Fibroblast of mammary gland (primary cell): Measurements from ENCODE around the gene ADTRP.

ENCODE experiments used
- DNase-seq: peaks from one replicate; pipeline ENCODE4 v3.0.0-alpha.2; 2010; ENCODE audit warnings: low read depth
- H3K4me3 ChIP-seq: 2 replicates; pipeline ENCODE4 v1.5.1; 2011; ENCODE audit warnings: low read depth, mild to moderate bottlenecking, low read length, moderate library complexity; ENCODE audit not compliant: control insufficient read depth
- TF ChIP-seq, protein P1 (sequence below): conservative IDR thresholded peaks from 2 replicates; pipeline ENCODE4 v1.5.1; 2011; ENCODE audit warnings: low read depth, low read length, inconsistent platforms; ENCODE audit not compliant: control insufficient read depth, insufficient read depth

The ADTRP gene

DNA sequence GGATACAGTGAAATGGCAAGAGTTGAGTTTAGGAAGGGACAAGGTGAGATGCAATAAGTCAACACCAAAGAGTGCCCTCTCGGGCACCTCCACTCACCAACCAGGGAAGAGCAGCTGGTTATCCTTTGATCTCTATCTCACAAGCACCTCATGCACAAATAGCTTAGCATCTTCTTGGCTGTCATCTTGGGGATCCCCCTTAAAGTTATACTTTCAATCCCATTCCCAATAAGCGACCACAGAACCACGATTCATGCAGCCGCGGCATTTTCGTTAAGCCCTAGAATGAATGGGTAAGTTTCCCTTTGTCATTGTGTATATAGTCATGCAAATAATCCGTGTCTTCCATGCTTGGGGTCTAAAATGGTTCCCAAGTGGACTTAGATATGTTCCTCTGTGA lies 73.5 kb downstream of the ADTRP start:
- H3K4me3 ChIP-seq: no peak overlapping the region
- DNase-seq: no peak
- TF ChIP-seq, protein P1, sequence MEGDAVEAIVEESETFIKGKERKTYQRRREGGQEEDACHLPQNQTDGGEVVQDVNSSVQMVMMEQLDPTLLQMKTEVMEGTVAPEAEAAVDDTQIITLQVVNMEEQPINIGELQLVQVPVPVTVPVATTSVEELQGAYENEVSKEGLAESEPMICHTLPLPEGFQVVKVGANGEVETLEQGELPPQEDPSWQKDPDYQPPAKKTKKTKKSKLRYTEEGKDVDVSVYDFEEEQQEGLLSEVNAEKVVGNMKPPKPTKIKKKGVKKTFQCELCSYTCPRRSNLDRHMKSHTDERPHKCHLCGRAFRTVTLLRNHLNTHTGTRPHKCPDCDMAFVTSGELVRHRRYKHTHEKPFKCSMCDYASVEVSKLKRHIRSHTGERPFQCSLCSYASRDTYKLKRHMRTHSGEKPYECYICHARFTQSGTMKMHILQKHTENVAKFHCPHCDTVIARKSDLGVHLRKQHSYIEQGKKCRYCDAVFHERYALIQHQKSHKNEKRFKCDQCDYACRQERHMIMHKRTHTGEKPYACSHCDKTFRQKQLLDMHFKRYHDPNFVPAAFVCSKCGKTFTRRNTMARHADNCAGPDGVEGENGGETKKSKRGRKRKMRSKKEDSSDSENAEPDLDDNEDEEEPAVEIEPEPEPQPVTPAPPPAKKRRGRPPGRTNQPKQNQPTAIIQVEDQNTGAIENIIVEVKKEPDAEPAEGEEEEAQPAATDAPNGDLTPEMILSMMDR: no peak

DNA sequence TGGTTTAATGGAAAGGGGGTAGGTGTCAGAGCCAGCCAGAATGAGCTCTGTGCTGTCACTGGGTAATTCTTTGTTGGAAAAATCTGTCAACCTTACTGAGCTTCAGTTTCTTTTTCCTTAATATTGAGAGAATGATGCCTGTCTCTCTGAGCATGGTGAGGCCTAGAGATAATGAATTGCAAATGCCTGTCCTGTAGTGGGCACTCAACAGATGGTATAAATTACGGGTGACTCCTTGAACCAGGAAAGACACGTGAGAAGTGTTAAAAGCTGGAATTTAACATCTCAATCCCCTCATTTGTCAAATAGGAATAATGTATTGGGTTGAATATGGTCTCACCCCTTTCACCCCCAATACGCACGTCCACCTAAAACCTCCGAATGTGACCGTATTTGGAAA lies 74.9 kb downstream of the ADTRP start:
- TF ChIP-seq, protein P1: no peak
- DNase-seq: no peak
- no peak overlapping the region for H3K4me3 ChIP-seq

DNA sequence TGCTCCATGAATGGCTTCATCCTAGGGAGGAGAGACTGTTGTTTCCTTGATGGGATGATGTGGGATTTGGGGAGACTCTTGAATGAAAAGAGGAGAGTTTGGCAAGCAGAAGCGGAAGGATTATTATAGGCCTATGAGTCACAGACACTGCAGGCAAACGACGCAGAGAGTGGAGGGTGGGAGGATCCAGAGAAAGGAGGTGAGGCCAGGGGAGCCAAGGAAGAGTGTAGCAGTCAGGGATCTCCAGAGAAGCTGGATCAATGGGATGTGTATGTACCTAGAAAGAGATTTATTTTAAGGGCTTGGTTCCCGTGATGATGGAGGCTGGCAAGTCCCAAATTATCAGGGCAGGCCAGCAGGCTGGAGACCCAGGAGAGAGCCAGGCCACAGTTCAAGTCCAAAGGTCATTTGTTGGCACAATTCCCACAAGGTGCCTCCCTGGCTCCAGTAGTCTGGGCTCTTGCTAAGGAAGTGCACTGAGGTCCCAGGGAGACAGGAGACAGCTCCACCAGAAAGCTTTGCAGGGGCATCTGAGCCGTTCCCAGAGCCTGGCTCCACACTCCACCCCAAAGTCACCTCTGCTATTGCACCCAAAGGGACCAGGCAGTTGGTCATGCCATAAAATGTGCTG lies 76.0 kb downstream of the ADTRP start:
- TF ChIP-seq, protein P1: no peak
- peak; percentile 76 for DNase-seq
- H3K4me3 ChIP-seq: no peak overlapping the region

DNA sequence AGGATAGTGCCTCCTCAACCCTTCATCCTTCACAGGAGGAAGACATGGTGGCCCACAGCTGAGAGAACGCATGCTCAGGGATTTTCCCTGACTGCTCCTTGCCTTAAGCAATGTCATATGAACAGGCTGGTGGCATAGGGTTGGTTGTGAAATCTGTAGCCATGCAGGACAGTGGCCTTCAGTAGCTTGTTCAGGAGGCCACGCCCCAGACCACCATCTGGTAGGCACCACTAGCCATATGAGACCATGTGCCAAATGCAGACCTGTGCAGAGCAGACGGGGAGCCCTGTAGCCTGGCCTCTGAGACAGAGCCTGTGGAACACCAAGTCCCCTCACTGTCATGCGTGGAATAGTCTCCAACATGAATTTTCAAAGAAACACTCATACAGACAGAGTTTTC lies 76.5 kb downstream of the ADTRP start:
- no peak for DNase-seq
- TF ChIP-seq, protein P1: no peak

DNA sequence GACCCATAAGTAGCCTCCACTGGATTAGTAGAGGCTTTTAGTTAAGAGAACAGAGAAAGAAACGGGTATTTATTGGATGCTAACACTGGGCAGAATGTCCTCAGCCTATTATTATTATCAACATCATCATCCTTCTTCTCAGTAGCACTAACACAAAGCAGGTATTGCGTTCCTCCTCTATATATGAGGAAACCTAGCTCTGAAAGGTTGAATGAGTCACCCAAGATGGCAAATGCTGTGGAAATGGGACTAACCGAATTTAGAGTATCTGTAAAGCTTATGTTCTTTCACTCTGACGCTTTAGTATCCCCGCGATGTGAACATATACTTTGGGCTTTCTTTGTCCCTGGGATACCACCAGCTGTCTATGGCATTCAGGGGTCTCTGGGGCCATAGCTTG lies 77.0 kb downstream of the ADTRP start:
- TF ChIP-seq, protein P1: no peak
- no peak for DNase-seq
- no peak overlapping the region for H3K4me3 ChIP-seq

More for the DNA sequence above, 76.5 kb downstream of the ADTRP start:
- no peak overlapping the region for H3K4me3 ChIP-seq

DNA sequence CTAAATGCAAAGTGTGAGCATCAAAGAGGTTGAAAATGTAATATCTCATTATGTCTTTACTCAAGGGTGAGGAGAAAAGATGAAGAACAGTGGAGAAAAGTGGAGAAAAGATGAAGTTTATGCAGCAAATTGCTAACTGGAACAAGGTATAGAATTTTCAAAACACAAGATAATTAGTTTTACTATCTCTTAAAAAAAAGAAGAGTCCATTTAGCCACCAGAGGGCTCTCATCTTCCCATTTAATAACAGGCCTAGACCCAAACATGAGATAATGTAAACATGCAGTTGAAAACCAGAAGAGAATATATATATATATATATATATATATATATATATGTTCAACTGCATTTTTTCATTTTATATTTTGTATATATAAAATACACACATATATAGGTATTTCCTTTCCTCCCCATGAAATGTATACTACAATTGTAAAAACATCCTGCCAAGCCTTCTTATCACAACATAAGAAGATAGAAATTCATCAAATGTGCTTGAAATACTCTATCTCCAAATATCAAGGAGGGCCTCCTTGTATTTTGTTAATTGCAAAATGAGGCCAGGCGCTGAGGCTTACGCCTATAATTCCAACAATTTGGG lies 78.4 kb downstream of the ADTRP start:
- DNase-seq: peak; percentile 72
- TF ChIP-seq, protein P1: peak; percentile 50
- H3K4me3 ChIP-seq: no peak overlapping the region
